Muscle of arm (tissue), 12 donors: ENCODE measurements around the gene GABBR2. TPM values are rescaled to one million over a fixed set of nuclear protein-coding genes. Genes with fewer than 3 reads are reported as not detected.
"Not testable (repeated sequence)": the region's sequence is repeated elsewhere in the genome, so short reads cannot be mapped to it uniquely, and the experiment has no call there.

Experiments used
- DNase-seq: peaks from one replicate; pipeline ENCODE4 v3.0.0-alpha.2; 2013
- polyA plus RNA-seq, 12 donors: library from polyadenylated mRNA; unstranded; fragments of 120-200 nt; gene quantifications; one replicate each; pipeline ENCODE4 v1.2.1, GENCODE V29; 2013; ENCODE audit not compliant: insufficient read length in 12 of 12

Gene GABBR2
- polyA plus RNA-seq, 12 donors, result 0.80 to 2.8 (median 1.4) TPM; not detected in 1

GRCh38 chr9:98596486-98596885 lies 112.2 kb downstream of the GABBR2 start:
- no peak for DNase-seq

DNA sequence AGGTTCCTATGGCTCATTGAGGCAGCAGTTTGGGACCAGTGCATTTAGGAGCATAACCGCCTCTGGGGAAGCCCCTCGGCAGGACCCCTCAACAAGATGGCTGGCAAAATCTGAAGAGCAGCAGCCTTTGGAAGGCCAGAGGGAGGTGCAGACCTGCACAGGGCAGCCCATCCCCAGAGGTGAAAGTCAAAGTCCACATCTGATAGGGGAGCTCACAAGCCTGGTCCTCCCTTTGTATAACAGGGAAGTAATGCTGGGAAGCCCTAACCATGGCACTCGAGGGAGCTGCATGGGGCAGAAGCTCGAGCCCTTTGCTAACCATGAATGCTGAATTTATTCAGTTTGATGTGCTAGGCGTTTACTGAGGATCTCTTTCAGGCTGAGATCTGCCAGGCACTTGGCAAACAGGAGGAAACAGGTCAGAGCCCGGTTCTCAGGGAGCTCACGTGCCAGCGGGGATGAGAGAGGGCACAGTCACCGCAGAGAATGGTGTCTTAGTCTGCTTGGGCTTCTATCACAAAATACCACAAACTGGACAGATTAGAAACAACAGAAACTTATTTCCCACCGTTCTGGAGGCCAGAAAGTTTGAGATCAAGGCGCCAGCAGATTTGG lies 114.1 kb downstream of the GABBR2 start:
- DNase-seq, result no peak

DNA sequence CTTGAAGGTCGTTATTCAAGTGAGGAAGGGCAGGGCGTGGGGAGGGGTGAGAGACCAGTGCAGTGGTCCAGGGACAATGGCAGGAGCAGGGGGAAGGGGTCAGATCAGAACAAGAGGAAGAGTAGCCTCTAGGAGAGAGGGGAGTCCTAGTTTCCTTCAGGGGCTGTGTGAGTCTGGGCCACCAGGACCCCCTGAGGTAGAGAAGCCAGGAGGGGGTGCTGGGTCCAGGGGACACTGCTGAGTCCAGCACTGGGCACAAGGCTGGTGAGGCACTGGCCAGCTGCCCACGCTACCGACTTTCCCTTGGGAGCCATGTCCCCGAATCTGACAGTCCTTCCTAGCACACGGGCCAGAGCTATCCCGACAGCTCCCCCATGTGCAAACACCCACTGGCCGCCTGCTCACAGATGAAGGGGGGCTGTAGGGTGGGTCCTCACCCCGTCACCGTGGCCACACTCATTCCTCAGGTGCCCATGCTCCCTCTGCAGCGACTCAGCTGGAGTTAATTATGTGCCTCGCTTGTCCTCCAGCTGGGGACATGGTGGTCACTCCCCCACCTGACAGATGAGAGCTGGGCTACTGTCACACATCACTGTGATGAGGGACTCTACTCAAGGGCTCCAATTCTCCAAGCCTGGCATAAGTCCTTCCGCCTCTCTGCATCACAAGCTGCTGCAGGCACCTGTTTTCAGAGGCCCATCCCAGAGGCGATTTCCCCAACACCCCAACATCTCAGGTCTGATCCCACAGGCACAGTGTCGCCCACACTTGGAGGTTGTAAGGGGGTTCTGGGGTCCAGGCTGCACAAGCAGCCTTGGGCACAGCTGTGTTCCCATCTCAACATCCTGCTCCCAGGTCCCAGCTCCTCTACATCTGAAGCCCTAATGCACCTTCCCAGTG lies 115.1 kb downstream of the GABBR2 start:
- no peak for DNase-seq

DNA sequence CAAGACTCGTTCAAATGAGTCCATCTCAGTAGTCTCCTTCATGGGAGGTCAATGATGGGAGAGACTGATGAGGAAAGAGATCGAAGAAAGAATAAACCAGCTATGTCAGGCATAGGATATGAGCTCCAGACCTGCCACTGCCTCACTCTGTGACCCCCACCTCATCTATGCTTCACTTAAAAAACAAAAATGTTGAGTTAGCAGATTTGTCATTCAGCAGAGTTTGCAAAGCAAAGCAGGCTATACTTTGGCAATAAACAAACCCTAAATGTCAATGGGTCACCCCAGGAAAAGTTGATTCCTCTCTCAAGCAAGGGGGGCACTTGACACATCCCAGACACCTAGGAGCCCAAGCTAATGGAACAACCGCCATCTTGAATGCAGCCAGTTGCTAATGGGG lies 117.0 kb downstream of the GABBR2 start:
- no peak for DNase-seq

DNA sequence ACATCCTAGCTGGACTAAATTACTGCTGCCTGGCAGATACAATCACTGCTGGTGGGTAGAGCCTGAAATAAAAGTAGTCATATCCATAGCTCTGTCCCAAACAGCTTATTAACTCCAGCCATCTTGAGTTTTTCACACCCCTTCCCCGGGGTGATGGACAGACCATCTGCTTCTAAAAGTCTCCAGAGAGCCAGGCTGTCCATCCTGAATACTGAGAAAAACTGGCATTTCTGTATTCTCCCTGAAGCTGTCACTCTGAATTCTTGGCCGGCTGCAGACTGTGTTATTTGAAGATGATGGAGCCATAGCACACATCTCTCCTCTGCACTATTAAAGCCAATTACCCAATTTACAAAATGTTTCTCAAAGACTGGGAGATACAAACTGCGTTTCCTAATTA lies 118.6 kb downstream of the GABBR2 start:
- no peak for DNase-seq

GRCh38 chr9:98589102-98589501 lies 119.6 kb downstream of the GABBR2 start:
- no peak for DNase-seq

DNA sequence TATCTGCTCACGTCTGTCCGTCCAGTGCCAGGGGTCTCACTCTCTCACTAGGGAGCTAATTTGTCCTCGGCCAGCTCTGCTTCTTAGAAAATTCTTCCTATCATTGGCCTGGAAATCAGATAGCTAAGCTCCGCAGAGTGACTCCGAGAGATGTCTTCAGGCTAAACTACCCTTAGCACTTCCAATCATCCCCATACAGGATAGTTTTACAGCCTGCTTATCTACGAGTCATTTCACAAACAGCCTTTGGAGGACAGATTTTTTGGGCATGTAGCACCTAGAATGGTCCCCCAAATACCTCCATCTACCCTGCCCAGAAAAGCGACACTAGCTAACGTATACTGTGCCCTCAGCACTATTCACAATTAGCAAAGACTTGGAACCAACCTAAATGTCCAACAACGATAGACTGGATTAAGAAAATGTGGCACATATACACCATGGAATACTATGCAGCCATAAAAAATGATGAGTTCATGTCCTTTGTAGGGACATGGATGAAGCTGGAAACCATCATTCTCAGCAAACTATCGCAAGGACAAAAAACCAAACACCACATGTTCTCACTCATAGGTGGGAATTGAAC lies 123.8 kb downstream of the GABBR2 start:
- DNase-seq, result not testable (repeated sequence)

DNA sequence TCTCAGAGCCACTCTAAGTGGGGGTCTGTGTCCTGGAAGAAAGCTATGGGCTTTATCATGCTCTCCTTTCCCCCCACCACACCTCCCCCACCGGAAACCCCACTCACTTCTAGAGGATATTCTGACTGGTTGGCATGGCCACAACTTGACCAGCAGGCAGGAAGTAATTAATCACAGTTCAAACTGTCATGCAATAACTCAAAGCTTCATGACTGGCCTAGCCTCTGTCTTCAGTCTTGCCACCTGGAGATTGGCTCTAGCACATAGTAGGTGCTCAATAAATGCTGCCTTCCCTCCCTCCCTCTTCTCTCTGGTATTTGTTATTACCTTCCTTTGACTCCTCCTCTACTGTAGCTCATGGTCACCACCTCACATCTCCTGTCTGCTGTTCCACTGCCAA lies 124.7 kb downstream of the GABBR2 start:
- no peak for DNase-seq

DNA sequence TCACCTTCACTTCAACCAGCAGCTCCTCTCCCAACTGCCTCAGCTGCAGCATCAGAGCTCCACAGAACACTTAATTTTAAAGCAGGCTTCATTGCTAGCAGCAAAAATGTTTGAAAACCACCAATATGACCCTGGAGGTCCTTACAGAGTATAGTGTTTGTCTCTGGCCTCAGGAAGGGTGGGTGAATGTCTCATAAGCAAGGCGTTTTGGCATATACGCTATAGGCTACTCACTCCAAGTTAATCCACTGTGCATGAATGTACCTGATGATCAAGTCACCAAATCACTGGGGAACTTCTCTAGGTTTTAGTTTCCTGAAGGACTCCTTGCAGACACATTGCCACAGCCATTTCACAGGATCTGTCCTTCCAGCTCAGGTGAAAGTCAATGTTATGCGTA lies 125.3 kb downstream of the GABBR2 start:
- DNase-seq, result no peak

- no peak for DNase-seq
Measured at GRCh38 chr9:98580956-98581355, 127.8 kb downstream of the GABBR2 start.

- no peak for DNase-seq
Measured at GRCh38 chr9:98579700-98580099, 129.0 kb downstream of the GABBR2 start.

DNA sequence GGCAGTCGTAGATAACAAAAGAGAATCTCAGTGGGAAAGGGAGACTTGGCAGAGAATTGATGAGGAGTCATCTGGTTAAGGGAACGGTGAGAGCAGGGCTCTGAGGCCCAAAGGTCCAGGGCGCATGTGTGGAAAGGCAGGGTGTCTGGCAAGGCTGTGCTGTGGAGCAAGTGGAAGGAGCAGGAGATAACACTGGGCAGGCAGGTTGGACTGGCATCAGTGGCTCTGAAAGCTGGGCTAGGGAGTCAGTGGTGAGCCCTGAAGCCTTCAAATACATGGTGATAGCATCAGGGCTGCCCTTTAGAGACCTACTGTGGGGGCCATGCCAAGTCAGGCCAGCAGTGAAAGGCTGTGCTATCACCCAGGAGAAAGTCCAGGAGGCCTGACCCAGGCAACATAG lies 131.3 kb downstream of the GABBR2 start:
- DNase-seq, result no peak

- DNase-seq, result no peak
Measured at GRCh38 chr9:98576859-98577258, 131.9 kb downstream of the GABBR2 start.

DNA sequence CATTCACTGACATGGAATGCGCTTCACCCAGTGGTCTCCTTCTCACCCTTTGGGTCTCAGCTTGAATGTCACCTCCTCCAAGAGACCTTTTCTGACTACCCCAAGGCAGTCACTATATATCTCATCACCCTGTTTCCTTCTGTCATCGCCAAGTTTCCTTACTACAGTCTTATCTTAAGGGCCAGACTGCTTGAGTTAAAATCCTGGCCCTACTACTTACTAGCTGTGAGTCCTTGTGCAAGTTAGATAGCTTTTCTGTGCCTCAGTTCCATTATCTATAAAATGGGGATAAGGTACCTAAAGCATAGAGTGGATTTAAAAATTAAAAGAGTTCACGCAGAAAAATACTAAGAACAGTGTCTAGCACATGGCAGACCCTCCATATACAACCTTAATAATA lies 132.4 kb downstream of the GABBR2 start:
- DNase-seq, result no peak

GRCh38 chr9:98575379-98576346 lies 133.1 kb downstream of the GABBR2 start:
- no peak for DNase-seq

- no peak for DNase-seq
Measured at GRCh38 chr9:98573749-98574278, 134.9 kb downstream of the GABBR2 start.

- no peak for DNase-seq
Measured at GRCh38 chr9:98572796-98573195, 135.9 kb downstream of the GABBR2 start.

- no peak for DNase-seq
Measured at GRCh38 chr9:98572054-98572627, 136.6 kb downstream of the GABBR2 start.

DNA sequence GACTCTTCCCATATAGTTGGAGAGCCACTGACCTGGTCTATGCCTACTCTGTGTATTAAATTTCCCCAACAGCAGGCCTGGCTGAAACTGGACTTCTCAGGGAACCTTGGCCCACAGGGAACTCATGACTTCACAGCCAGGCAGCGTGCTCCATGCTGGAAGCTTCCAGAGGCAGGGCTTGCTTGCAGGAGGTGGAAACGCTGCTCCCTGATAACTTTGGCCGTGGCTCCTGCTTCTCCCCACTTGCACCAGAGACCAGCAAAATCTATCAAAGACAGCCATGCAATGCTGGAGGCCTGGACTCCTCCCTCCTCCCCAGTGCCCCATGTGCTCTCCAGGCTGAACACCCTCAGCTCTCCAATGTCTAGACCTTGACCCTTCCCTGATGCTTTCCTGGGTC lies 137.1 kb downstream of the GABBR2 start:
- no peak for DNase-seq

DNA sequence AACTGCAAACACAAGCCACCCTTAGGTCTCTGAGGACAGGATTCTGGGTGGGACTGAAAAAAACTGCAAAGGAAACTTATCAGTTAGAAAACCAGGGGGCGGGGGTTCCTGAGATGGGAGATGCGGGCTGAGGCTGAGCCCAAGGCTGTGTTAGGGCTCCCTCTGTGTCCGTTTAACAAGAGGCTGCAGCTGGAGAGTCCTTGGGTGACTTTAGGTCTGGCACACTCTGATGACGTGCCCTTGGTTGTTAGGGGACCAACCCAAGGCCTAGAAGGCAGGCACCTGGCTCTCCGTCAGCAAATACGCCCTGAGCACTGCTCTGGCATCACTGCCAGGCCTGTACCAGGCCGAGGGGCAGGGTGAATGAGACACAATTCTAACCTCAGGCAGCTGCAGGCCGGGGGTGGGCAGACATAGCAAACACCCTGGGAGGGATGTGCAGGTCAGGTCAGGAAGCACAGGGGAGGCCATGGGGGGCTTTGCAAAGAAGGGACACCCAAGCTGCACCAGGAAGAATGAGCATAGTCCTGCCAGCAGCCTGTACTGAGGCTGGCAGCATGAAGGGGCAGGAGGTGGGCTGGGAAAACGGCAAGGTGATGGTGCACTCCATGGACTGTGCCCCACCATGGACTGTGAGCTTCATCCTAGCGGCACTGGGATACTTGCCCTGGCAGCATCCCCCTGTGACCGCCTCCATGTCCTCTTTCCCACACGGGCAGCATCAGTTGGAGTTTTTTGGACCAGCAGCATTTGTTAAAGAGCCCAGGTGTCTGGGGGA lies 137.9 kb downstream of the GABBR2 start:
- no peak for DNase-seq
